ENCODE data around the gene FDPS. TPM values are rescaled to one million over a fixed set of nuclear protein-coding genes. Genes with fewer than 3 reads are reported as not detected.

The FDPS gene
- total RNA-seq, 1 donor from 2014 or later = 232 TPM

DNA sequence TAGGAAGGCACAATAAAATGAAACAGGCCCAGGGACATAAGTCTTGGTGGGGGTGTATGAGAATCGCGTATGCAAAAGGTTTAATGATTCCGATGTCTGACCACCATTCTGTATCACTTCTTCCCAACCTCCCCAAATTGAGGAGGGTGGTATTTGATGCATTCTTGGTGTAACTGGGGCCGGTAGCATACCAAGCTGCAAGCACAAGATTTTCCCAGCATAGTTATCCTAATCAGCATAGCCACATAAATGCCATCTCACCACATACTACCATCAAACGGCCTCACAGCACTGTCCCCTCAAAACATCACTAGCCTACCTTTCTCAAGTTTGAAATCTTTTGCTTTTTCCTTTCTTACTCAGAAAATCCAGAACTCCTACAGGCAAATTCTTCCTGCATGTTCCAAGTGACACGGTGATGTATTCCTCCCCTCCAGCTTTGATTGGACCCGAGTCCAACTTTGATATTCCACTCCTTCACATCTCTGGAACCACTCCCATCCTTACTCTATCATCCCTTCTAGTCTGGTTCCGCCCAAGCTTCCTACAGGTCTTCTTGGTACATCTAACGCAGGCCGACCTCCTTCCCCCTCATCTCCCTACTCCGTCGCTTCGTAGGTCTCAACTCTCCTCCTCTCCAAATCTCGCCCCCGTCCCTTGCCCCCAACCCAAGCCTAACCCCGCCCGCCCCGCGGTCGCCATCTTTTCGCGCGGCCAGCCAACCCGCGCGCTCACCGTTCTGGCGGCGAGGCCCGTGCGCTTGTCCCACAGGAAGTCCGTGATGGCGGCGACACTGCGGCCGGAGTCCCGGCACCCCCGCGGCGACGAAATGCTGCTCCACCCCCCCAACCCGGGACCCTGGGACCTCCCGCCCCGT, 36.0 kb upstream of the FDPS start:
- no peaks in the 10 kb centered on the region for H3K9me3 Mint-ChIP-seq (ENCODE audit: low read depth)
- TF ChIP-seq, protein P1, sequence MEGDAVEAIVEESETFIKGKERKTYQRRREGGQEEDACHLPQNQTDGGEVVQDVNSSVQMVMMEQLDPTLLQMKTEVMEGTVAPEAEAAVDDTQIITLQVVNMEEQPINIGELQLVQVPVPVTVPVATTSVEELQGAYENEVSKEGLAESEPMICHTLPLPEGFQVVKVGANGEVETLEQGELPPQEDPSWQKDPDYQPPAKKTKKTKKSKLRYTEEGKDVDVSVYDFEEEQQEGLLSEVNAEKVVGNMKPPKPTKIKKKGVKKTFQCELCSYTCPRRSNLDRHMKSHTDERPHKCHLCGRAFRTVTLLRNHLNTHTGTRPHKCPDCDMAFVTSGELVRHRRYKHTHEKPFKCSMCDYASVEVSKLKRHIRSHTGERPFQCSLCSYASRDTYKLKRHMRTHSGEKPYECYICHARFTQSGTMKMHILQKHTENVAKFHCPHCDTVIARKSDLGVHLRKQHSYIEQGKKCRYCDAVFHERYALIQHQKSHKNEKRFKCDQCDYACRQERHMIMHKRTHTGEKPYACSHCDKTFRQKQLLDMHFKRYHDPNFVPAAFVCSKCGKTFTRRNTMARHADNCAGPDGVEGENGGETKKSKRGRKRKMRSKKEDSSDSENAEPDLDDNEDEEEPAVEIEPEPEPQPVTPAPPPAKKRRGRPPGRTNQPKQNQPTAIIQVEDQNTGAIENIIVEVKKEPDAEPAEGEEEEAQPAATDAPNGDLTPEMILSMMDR (IDR thresholded peaks at IDR 0.05; ENCODE audit: unreplicated experiment) = no peak
- H3K4me1 Mint-ChIP-seq (ENCODE audit: low read depth) = peaks cover 14% of the 10 kb centered on the region
- no peak for DNase-seq (ENCODE audit: low spot score, unreplicated experiment)
- H3K27ac Mint-ChIP-seq = peak overlapping the region; percentile 96
- H3K4me3 Mint-ChIP-seq (ENCODE audit: low read depth) = peak overlapping the region; percentile 99
- H3K27me3 Mint-ChIP-seq = no peaks in the 10 kb centered on the region
- peaks cover 21% of the 10 kb centered on the region for H3K36me3 Mint-ChIP-seq (ENCODE audit: insufficient read depth)

DNA sequence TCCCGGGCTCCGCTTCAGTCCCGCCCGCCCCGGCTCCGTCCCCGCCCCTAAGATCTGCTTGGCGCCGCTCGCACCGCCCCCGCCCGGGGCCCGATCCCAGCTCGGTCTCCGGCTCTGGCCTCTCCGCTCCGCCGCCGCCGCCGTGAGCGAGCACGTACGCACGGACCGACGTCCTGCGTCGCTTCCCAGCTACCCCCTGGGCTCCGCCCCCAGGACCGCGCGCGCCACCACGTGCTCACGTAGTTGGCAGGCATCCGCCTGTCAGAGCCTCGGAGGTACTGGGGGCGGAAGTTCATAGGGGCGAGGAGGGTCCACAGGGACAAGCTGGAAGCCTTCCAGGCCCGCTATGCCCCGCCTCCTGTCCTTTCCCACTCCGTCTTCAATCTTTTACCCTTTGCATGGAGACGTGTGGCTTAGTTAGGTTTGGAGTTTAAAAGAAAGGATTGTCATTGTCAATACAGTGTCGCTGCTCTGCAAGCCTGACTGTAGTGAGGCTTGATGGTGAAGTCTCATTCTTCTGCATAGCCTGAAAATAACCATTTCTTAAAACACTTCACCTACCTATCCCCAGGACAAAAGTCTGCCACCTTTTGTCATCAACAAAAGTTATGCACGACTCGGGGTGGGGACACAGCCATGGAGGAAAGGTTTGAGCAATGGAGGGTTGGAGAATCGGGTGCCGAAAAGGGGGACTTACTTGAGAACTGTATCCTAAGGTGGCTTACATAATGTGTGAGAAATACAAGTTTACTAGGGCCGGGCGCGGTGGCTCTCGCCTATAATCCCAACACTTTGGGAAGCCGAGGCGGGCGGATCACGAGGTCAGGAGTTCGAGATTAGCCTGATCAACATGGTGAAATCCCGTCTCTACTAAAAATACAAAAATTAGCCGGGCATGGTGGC, 35.1 kb upstream of the FDPS start, which contains the start of gene CLK2:
TSS of gene CLK2 (minus strand) at position 162 of the 903 bp plus-strand sequence. CDS start 2,527 bp downstream, outside the sequence.
- Mint-ChIP-seq H3K36me3 (ENCODE audit: insufficient read depth) (peaks cover 16% of the 10 kb centered on the region), H3K4me3 (ENCODE audit: low read depth) (peak within 1 kb of the TSS; percentile 99), H3K27me3 (no peaks in the 10 kb centered on the region), H3K9me3 (ENCODE audit: low read depth) (no peaks in the 10 kb centered on the region), H3K4me1 (ENCODE audit: low read depth) (peaks cover 18% of the 10 kb centered on the region), H3K27ac (peak within 1 kb of the TSS; percentile 96)
- DNase-seq (ENCODE audit: low spot score, unreplicated experiment) = peak; percentile 90
- TF ChIP-seq, protein P1 (IDR thresholded peaks at IDR 0.05; ENCODE audit: unreplicated experiment) = no peak

DNA sequence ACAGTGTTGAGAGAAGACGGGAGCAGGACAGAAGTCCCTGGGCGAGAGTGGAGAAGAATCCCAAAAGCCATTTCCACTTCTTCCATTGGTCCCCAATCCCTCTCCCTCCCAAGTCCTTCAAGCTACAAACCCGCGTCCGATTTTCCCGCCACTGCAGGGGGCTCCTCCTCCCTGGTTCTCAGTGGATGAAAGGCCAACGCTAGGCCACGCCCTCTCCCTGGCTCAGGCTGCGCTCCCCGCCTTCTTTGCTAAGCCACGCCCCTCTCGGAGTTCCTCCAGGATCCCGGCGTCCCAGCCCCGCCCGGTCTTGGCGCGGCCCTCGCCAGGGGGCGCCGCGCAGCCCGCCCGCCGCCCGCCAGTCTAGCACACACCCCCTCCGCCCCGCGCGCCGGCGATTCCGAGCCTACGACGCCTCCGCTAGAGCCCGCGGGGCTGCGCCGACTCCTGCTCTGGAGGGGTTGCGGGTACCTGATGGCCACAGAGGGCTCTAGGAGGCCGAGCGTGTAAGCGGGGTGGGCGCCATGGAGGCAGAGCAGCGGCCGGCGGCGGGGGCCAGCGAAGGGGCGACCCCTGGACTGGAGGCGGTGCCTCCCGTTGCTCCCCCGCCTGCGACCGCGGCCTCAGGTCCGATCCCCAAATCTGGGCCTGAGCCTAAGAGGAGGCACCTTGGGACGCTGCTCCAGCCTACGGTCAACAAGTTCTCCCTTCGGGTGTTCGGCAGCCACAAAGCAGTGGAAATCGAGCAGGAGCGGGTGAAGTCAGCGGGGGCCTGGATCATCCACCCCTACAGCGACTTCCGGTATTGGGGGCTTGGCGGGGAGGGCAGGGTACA, 31.4 kb upstream of the FDPS start, which contains the start of gene HCN3:
TSS of gene HCN3 (plus strand) at position 394 of the 832 bp plus-strand sequence. CDS start at position 522, 128 bp downstream.
- Mint-ChIP-seq H3K36me3 (ENCODE audit: insufficient read depth) (peaks cover 3% of the 10 kb centered on the region), H3K4me1 (ENCODE audit: low read depth) (peaks cover 15% of the 10 kb centered on the region), H3K27me3 (no peaks in the 10 kb centered on the region), H3K4me3 (ENCODE audit: low read depth) (peak within 1 kb of the TSS; percentile 73), H3K9me3 (ENCODE audit: low read depth) (no peaks in the 10 kb centered on the region), H3K27ac (no peak within 1 kb of the TSS)
- peak; percentile 98 for DNase-seq (ENCODE audit: low spot score, unreplicated experiment)
- TF ChIP-seq, protein P1 (IDR thresholded peaks at IDR 0.05; ENCODE audit: unreplicated experiment) = peak; percentile 77

DNA sequence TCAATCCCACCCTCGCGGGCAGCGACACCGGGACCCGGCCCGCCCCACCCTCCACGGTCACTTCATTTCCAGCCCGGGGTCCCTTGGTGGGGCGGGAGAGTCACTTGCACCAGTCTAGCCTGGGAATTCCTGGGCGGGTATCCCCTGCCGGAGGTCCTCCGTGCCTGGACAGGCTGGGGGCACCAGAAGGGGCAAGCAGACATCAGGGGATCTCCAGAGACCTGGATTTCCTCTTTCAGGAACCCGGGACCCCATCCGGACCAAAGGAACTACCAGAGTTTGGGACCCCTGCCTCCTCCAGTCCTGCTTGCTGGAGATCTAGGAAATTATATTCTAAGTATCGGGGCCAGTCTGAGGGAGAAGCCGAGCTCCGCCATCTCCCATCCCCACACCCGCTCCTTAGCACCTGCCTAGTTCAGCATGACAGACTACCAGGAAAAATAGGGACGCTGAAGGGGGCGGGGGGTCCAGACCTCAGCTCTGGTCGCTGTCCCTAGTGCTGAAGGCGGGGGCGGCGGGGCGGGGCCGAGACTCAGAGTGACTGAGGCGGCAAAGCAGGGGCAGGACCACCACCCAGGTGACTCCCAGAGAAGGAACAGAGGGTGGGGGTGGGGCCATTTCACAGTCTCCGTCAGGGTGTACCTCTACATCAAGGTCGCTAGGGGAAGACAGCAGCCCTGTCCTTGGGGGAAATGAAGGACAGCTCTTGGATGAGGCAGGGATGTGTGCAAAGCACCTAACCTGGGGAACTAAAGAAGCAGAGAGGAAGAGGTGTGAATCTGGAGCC, 30.6 kb upstream of the FDPS start:
- peak overlapping the region; percentile 73 for H3K4me3 Mint-ChIP-seq (ENCODE audit: low read depth)
- peak; percentile 81 for DNase-seq (ENCODE audit: low spot score, unreplicated experiment)
- TF ChIP-seq, protein P1 (IDR thresholded peaks at IDR 0.05; ENCODE audit: unreplicated experiment) = peak; percentile 52
- no peaks in the 10 kb centered on the region for H3K27me3 Mint-ChIP-seq
- no peaks in the 10 kb centered on the region for H3K9me3 Mint-ChIP-seq (ENCODE audit: low read depth)
- H3K36me3 Mint-ChIP-seq (ENCODE audit: insufficient read depth) = no peaks in the 10 kb centered on the region
- H3K4me1 Mint-ChIP-seq (ENCODE audit: low read depth) = peaks cover 9% of the 10 kb centered on the region
- H3K27ac Mint-ChIP-seq = peak overlapping the region; percentile 62
